HG03060 (cell line): ENCODE measurements around the gene SRRM1.
"Not testable (repeated sequence)": the region's sequence is repeated elsewhere in the genome, so short reads cannot be mapped to it uniquely, and the experiment has no call there.

Experiments used
- ATAC-seq: cut with Tn5 transposase; IDR thresholded peaks from one replicate; pipeline ENCODE4 v1.9.1; 2021; ENCODE audit warnings: low read depth, moderate number of reproducible peaks; ENCODE audit not compliant: unreplicated experiment

Gene SRRM1

DNA sequence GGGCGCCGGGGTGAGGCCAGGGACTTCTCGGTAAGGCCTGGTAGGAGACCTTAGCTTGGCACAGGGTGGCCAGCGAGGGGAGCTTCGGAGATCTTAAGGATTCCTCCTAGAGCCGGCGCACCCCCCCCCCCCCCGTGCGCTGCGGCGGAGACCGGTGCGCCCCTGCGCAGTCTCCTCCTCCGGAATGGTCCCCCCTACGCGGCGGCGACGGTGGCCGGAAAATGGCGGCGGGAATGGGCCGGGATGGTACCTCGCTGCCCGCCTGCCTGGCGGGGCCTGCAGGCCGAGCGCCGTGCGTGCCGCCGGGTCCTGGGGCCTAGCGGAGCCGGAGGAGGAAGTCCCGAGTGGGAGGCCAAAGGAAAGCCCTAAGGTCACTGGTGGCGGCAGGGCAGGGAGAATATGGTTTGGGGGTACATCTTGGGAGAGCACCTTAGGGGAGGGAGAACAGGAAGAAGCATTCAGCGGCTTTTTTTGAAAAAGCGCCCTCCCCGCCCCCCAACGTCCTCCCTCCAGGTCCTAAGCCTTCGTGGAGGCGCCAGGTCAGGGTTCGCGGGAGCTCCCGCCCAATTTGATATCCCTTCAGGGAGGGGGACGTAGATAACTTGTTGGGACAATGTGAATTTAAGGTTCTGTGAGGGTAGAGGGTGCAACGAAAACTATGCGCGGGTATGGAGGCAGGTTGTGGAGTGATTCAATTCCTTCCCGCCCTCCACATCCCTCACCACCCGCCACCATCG, 429 bp downstream of the SRRM1 start:
- ATAC-seq = no peak

DNA sequence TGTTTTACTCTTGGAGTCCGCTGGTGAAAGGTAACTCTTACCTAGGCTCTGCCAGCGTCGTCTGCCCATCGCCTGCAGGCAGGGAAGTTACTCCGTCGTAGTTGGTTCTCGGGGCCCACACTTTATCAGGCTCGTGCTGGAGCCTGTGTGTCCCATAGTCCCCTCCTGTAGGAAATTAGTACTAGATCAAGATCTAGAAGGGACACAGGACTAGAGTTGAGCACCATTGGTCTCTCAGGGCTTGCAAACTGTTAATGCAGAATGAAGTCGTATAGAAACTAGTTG, 940 bp downstream of the SRRM1 start:
- ATAC-seq = no peak

DNA sequence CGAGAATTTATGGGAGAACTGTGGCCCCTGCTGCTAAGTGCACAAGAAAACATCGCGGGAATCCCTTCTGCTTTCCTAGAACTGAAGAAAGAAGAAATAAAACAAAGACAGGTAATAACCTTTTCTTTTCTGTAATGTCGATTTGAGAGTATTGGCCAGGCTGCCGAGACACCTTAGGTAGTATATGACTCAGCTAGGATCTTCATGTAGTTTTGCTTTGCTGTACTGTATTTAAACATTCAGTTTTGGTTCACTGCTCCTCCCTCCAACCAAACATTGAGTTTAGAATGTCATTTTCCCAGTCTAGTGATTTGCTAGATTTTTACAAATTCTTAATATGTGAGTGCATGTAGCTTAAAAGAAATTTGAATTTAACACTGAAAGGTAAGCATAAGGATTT, 5.8 kb downstream of the SRRM1 start:
- ATAC-seq = no peak

DNA sequence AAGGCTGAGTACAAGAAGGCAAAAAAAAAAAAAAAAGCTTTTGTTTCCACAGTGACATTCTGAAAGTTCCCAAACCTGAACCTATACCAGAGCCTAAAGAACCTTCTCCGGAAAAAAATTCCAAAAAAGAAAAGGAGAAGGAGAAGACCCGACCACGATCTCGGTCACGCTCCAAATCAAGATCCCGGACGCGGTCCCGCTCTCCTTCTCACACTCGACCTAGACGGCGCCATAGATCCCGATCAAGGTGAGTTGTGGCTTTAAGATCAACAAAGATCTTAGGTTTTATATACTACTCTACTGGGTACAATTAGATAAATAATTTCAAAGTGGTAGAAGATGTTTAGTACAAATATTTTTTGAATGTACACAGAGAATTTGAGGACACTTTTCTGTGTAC, 9.3 kb downstream of the SRRM1 start:
- no peak for ATAC-seq

DNA sequence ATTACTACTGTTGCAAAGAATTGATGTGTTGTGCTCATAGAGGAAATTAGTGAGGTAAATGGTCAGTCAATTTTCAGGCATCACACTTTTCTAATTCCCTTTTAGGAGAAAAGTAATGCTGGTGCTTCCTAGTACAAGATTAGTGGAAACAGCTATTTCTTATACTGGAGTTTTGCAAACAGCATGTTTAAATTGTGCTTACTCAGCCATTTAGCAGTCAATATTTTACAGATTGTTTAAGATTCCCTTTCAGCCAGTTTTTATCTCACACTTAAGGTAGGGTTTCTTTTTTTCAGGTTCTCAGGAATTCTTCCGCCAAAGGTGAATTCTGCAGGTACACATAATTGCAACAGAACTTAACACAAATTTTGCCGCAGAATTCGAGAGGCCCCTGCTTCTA, 10.9 kb downstream of the SRRM1 start:
- no peak for ATAC-seq

DNA sequence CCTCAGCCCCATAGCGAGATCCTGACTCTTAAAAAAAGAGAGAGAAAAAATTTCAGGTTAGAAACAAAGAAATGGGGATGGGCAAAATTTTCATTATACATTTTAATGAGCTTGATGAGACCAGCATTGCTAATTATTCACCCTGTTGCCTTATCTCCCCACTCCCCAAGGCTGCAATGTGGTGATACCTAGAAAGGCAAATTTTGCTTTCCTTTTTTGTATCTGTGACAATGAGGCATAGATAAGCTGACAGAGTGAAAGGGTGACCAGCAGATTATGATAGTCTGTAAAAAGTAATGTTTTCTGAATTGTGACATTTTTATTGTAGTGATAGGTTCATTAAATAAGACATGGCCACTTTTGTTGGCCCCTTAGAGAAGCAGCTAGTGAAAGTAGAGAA, 12.9 kb downstream of the SRRM1 start:
- ATAC-seq = no peak

DNA sequence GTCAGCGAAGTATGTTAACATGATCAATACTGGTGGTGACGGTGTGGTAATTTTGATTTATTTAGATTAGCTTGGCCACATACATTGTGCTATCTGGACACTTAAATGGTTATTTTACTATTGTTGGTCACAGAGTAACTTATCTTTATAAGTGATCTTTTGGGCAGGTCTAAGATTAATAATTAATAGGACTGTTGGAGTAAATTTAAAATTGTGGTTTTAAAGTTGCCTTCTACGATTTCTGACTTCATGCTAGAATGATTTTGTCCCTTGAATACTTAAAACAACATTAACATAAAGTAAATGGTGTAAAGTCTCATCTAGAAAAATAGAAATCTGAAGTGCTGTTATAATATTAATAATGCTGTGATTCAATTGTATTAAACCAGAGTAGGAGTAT, 14.7 kb downstream of the SRRM1 start:
- no peak for ATAC-seq

DNA sequence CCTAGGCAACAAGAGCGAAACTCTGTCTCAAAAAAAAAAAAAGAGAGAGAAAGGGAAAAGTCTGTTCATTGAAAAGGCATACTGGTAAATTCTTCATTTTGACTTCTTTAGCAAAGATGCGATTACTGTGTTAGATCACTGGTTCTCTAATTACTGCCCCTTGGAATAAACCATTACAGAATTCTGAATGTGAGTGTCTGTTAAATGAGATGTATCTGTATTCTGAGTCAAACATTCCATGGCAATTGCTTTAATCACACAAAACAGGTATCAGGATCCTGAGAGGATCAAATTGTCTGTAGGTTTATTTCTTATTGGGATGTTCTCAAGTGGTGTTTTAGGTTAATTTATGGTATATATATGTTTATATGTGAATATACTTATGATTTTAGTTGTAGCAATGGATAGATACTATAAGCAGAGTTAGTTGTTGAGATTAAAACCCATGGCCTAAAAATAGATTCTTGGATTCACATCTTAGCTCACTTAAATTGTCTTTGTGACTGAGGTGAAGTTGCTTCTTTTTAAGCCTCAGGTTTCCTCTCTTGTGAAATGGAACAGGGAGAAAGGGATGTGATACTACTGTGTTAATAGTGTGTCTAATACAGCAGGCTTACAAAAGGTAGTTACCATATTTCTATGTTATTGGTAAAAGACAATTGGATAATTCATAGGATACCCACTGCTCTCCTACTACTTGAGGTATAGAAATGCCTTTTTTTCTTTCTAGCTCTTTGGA, 16.2 kb downstream of the SRRM1 start:
- no peak for ATAC-seq

DNA sequence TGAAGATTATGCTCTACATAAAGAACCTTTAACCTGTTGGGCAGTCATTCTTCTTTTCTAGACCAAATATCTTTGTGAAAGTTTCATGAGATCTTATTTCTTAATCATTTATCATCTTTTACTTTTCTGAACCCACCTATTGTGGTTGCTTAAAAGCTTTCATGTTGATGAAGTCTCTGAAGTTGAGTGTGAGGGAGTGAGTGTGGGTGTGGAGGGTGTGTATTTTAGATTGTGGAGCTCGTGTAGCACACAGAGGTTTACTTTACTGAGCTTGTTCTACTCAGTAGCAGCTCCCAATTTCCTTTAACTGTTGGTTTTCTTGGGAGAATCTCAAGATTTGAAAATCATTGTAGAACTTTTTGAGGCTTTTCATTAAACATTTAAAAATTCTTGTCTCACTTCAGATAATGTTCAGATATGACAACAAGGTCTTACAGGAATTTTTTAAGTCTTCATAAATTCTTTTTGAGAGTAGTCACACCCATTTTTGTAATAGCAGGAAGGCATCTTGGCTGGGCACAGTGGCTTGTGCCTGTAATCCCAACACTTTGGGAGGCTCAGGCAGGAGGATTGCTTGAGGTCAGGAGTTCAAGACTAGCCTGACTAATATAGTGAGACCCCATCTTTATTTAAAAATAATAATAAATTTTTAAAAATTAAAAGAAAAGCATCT, 17.0 kb downstream of the SRRM1 start:
- ATAC-seq = no peak

DNA sequence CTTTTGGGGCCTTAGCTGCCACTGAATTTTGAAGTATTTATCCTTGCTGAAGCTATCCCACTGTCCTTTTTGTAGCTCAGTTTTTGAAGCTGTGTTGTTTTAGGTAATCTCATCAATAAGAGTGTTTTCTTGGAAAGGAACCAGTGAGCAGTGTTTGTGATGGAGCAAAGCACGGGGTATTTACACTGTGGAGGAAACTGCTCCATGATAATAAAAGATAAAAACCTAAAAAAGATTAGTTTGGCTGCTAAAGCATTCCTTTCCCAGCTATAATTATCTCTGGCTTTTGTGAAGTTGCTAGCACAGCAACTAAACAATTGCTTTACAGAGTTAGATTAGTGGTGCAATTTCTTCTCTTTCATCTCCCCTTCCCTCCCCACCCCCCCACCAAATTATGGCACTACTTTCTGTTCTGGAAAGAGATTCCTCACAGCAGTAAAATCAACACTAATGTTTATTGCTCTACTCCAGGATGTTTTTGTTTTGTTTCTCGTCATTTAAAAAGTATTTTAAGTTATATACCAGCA, 21.5 kb downstream of the SRRM1 start:
- no peak for ATAC-seq

DNA sequence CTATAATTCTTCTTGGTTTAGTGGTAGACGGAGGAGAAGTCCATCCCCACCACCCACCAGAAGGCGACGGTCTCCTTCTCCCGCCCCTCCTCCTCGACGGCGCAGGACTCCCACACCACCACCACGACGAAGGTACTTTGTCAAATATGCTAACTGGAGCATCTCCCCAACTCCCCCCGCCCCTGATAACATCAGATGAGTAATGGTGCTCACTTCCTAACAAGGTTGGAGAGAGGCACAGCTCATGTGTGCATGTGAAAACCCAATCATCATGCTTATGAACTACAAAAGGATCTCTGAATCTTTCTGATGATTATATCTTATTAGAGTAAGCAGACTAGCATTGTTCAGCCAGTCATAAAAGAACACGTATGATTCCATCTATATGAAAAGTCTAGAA, 23.7 kb downstream of the SRRM1 start:
- ATAC-seq = no peak

DNA sequence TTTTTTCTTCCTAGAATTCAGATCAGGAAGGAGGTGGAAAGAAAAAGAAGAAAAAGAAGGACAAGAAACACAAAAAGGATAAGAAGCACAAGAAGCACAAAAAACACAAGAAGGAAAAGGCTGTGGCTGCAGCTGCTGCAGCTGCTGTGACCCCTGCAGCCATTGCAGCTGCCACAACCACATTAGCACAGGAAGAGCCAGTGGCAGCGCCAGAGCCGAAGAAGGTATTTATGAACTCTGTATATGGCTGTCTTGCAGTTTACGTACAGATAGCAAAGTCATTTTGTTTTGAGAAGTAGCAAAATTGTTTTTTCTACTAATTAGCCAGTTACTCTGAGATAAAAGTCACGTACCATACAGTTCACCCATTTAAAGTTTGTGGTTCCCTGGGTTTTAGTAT, 28.3 kb downstream of the SRRM1 start:
- not testable (repeated sequence) for ATAC-seq

DNA sequence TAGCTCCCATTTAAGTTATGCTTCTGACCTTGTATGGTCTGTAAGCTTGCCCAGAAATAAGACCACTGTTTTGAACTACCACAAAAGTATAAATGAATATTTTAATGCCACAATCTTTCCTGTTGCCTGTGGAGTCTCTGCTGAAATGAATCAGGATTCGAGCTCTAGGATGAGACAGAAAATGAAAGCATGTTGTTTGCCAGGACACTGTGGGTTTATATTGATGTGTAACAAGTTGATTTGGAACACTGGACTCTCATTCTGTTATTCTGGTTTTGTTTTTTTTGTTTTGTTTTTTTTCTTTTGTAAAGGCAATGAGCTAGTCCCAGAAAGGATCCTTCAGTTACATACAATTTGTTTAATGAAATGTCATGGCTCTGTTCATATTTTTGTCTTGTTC, 29.6 kb downstream of the SRRM1 start:
- not testable (repeated sequence) for ATAC-seq

DNA sequence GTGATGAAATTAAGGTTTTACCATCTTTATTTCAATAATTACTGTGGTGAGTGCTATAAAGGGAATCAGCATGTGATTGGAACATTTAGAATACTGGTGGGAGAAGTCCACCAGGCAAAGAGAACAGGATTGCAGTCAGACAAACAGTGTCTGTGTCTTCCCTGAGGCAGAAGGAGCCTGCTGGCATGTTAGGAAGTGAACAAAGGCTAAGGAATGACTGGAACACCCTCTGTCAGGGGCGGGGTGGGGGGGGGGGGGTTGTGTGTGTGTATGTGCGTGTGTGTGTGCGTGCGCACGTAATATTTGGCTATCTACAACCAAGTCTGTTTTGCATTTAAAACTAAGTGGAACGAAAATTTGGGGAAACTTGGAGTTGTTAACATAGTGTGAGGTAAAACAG, 30.2 kb downstream of the SRRM1 start:
- ATAC-seq = no peak

DNA sequence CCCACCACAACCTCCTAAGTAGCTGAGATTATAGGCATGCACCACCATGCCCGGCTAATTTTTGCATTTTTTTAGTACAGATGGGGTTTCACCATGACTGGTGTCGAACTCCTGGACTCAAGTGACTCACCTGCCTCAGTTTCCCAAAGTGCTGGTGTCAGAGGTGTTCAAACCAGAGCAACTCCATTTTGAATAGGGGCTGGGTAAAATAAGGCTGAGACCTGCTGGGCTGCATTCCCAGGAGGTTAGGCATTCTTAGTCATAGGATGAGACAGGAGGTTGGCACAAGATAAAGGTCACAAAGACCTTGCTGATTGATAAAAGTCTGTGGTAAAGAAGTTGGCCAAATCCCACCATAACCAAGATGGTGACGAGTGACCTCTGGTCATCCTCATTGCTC, 35.3 kb downstream of the SRRM1 start:
- not testable (repeated sequence) for ATAC-seq

DNA sequence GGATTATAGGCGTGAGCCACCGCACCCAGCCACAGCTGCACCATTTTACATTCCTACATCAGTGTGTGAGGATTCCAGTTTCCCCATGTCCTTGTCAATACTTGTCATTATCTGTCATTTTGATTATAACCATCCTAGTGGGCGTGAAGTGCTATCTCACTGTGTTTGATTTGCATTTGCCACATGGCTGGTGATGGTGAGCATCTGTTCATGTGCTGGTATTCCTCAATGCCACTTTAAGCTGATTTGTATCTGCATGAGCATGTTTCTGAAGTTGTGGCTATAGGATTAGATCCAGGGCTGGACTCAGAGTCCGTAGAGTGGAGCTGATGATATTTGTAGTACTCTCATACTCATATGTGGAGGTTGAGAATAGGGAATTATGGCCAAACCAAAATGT, 36.6 kb downstream of the SRRM1 start:
- no peak for ATAC-seq

DNA sequence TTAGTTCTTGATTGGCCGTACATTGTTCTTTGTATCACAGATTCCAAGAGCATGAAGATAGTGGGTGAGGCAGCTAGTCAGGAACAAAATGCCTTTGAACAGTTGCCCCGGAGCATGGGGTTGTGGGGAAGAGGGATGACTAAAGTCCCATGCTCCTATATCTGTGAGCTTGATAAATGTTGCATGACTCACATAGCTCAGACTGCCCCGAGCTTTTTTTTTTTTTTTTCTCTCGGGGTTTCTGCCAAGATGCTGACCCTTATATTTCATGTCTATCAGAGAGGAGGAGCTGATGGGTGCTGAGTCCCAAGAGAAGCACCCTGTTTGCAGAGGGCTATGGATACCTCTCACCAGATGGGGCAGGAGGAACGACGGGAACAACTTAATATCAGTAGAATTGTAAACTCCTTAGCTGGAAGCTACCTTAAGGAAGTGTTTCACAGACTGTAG, 40.6 kb downstream of the SRRM1 start:
- no peak for ATAC-seq

DNA sequence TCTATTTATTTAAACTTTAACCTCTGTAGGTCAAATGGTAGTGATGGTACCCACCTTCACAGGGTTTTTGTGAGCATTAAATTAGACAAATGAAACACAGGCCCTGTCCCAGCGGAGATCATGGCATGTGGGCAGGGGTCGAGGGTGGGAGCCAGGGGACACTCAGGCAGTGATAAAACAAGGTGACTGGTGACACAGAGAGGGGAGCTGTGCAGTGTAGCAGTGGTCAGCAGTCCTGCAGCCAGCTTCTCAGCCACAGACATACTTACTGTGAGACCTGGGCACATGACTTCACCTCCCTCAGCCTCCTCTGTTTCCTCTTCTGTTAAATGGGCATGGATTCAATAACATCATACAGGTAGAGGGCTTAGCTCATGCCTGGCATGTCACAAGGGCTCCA, 44.9 kb downstream of the SRRM1 start:
- no peak for ATAC-seq

DNA sequence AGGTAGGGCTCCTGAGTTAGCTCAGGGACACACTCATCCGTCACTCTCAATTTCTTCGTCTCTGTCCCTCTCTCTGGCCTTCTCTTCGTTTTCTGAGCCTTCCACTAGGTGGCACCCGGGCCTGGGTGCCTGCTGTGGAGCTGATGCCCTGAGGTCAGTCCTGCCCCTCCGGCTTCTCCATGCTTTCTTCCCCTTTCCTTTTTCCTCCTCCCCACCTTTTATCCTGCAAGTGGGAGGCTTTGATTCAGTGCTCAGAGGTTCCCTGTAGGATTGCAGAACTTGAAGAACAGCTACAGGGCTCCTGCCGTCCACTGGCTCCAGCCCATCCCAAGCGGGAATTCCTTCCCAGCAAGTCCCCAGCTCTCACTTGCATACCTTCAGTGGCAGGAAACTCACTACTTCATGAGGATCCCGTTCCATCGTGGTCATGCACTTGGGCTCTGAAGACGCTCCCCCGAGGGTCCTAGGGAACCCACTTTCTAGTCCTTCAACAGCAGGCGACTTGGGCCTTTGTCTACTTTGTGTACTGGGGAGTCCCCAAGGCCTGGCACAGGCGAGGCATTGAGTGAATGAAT, 45.6 kb downstream of the SRRM1 start:
- ATAC-seq = no peak

DNA sequence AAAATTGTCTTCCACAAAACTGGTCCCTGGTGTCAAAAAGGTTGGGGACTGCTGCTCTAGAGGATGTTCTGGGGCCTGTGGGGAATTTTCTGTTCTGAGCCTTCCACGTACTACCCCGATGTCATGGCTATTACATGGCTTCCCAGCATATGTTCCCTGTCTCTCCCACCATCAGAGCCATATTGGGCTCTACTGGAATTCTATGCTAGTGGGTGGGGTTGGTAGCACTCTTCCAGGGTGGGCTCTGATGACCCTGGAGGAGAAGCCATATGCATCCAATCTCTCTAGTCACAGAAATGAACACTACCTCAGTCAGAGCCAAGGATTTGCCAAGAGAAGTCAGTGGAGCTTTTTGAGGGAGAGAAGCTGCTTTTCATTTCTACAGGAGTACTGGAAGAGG, 47.9 kb downstream of the SRRM1 start:
- ATAC-seq = no peak

DNA sequence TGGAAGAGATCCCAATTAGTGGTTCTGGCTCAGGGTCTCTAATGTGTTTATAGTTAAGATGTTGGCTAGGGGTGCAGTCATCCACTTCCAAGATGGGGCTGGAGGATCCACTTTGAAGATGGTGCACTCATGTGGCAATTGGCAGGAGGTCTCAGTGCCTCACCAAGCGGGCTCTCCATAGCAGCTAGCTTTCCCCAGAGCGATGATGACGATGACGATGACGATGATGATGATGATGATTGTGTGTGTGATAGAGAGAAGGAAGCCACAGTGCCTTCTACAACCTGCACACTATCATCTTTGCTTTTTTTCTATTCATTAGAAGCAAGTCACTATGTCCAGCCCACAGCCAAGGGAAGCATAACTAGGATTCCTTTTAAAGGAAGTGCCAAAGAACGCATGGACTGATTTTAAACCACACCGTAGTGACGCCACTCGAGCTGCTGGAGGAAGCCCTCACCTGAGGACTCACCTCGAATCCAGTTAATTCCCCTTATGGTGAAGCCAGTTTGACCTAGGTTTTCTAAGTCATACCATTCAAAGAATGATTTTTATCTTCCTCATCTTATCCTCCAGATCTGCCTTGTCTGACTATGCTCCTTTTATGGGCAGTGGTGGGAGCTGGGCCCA, 49.4 kb downstream of the SRRM1 start:
- ATAC-seq = no peak
